Stomach (tissue), 4 donors: Measurements from ENCODE around the gene PYY.
"Not testable (repeated sequence)": the region's sequence is repeated elsewhere in the genome, so short reads cannot be mapped to it uniquely, and the experiment has no call there.

ENCODE experiments used
- EP300 ChIP-seq: sonication (generic); formaldehyde crosslinking; IDR thresholded peaks from one replicate; pipeline ENCODE4 v1.6.1; 2017; ENCODE audit warnings: antibody characterized with exemption
- POLR2A ChIP-seq, 4 donors: fragments of 450-650 bp; IDR thresholded peaks; one replicate each; pipeline ENCODE4 v1.6.1; 2016; ENCODE audit warnings: antibody characterized with exemption in 4 of 4, control low read depth in 2 of 4, mild to moderate bottlenecking in 1 of 4, moderate library complexity in 1 of 4
- POLR2AphosphoS5 ChIP-seq, 3 donors: sonication (generic); formaldehyde crosslinking; IDR thresholded peaks; one replicate each; pipeline ENCODE4 v1.6.1; 2016; ENCODE audit warnings: antibody characterized with exemption in 3 of 3
- TF ChIP-seq, protein P1 (sequence below), 7 experiments: fragments of 450-650 bp in 4 of 7; fragments of 200-600 bp in 3 of 7; sonication (generic) in 3 of 7; IDR thresholded peaks; one replicate each; pipeline ENCODE4 v1.5.1; 2016 to 2019; ENCODE audit warnings: antibody characterized with exemption in 7 of 7, control low read depth in 2 of 7, mild to moderate bottlenecking in 1 of 7

DNA sequence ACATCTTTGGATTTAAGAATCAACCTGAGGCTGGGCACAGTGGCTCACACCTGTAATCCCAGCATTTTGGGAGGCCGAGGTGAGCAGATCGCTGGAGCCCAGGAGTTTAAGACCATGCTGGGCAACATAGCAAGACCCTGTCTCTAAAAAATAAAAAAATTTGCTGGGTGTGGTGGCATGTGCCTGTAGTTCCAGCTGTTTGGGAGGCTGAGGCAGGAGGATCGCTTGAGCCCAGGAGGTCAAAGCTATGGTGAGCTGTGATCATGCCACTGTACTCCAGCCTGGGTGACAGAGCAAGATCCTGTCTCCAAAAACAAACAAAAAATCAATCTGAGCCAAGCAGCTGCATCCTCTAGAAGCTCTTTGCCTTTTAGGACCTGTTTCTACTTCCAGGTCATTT lies 14.3 kb downstream of the PYY start:
- TF ChIP-seq POLR2A (IDR thresholded peaks at IDR 0.05); EP300; POLR2AphosphoS5 (IDR thresholded peaks at IDR 0.05): not testable (repeated sequence)
- TF ChIP-seq, protein P1, sequence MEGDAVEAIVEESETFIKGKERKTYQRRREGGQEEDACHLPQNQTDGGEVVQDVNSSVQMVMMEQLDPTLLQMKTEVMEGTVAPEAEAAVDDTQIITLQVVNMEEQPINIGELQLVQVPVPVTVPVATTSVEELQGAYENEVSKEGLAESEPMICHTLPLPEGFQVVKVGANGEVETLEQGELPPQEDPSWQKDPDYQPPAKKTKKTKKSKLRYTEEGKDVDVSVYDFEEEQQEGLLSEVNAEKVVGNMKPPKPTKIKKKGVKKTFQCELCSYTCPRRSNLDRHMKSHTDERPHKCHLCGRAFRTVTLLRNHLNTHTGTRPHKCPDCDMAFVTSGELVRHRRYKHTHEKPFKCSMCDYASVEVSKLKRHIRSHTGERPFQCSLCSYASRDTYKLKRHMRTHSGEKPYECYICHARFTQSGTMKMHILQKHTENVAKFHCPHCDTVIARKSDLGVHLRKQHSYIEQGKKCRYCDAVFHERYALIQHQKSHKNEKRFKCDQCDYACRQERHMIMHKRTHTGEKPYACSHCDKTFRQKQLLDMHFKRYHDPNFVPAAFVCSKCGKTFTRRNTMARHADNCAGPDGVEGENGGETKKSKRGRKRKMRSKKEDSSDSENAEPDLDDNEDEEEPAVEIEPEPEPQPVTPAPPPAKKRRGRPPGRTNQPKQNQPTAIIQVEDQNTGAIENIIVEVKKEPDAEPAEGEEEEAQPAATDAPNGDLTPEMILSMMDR (IDR thresholded peaks at IDR 0.05) = not testable (repeated sequence)
